Stimulated activated CD4-positive, alpha-beta T cell treated with anti-CD3 and anti-CD28 coated beads, TNF-alpha, amount 100 ng/mL, for 1 hour (primary cell): ENCODE data around the gene USHBP1.
A peak's percentile ranks its signal among the peaks of the same experiment; 100 is the strongest.

Source experiments
- DNase-seq, 3 donors: peaks; one replicate each; pipeline ENCODE4 v3.0.0-alpha.2; 2020; ENCODE audit warnings: low read depth in 3 of 3, low spot score in 1 of 3

USHBP1 gene

DNA sequence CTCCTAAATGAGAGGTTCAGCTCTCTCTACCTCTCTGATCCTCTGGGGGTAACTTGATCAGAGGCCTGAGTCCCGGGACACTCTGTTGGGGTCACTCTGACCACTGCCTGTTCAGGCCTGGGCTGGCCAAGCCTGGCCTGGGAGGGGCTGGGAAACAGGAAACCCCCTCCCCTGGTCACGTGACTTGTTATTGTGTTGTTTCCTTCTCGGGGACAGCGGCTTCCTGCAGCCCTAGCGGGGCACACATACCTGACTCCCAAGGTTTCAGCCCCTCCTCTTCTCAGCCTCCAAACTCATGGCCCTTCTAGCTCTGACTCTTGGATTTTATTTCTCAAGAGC lies at the start of gene USHBP1:
TSS of gene USHBP1 (minus strand) at position 105 of the 339 bp plus-strand sequence. CDS start 446 bp downstream, outside the sequence.
- no peak for DNase-seq

DNA sequence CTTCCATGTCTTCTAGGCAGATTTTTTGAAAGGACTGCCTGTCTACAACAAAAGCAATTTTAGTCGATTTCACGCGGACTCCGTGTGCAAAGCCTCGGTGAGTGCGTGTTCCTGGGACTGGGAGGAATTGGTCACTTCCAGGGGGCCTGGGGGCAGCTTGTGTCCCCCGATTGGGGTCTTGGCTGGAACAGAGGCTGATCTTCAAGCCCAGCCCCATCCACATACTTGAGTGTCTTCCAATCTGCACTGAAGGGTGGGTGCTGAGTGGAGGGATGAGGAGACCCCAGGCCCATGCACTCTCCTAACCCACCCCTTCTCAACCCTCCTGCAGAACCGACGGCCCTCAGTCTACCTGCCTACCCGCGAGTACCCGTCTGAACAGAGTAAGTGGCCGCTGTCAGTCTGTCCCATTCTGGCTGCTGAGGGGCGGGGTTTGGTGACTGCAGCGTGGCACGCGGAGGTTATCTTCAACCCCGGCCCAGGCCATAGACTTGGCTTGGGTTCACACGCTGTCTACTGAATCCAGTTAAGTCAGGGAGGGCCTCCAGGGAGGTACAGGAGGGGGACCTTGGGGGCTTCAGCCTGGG lies 49.6 kb upstream of the USHBP1 start:
- DNase-seq: no peak

DNA sequence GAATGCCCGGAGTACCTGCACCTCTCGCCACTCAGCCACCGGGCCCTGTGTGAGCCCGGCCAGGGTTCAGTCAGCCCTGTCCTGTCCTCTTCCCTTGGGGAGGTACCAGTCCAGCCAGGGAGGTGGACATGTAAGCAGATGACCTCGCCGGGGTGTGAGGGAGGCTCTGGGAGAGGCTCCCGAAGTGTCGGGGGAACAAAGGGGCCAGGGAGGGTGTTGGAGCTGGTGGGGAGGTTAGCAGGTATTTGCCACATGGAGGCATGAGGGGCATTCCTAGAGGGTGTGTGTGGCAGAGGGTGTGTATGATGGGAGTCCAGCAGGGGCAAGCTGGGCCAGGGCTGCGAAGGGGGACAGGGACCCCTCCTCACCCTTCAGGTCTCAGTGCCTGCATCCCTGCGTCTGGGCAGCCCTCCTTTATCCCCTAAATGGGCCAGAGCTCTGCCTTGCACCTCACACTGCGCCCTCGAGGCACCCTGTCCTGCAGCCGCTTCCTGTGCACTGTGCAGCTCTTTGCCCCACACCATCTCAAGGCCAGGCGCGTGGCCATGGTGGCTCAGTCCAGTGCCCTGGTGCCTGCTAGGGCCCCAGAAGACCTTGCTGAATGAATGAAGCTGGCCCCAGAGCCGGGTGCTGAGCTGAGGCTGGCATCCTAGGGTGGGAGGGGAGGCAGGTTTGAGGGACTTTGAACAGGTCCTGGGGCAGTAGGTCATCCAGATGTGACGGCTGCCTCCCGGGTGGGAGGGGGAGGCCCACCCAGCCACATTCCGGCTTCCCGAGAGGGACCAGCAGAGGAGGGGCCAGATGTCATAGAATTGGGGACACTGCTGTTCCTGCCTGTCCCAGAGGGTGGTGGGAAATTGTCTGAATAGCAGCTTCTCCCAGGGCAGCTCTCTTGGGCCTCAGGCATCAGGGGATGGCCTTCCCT lies 47.9 kb upstream of the USHBP1 start:
- no peak for DNase-seq

DNA sequence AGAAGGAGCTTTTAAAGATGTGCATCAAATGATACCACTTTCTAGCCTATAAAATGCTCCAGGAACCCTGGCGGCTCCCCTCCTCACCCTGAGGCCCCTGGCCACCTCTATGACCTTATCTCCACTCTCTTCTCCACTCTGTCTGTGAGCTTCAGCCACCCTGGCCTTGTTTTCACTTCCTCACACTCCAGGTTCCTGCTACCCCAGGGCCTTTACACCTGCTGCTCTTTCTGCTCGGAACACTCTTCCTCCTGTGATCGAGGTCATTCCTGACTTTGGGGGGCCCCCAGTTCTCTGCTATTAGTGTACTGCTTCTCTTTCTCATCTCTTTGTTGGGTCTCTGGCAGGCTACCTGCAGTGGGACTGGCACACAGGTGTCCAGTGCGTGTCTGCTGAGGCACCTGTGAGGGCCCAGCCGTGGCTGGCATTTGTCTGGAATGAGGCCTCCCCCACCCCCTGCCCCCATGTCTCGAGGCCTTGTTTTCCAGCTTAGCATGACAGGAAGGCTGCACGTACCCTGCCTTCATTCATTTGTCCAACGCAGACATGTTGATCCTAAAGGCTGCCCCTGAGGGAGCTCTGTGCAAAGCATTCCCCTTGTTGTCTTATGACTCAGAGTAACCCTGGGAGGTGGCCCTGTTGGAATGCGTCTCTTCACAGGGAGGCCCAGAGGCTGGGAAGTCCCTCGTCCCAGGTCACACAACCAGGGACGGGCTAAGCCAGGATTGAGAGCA lies 47.1 kb upstream of the USHBP1 start:
- no peak for DNase-seq

DNA sequence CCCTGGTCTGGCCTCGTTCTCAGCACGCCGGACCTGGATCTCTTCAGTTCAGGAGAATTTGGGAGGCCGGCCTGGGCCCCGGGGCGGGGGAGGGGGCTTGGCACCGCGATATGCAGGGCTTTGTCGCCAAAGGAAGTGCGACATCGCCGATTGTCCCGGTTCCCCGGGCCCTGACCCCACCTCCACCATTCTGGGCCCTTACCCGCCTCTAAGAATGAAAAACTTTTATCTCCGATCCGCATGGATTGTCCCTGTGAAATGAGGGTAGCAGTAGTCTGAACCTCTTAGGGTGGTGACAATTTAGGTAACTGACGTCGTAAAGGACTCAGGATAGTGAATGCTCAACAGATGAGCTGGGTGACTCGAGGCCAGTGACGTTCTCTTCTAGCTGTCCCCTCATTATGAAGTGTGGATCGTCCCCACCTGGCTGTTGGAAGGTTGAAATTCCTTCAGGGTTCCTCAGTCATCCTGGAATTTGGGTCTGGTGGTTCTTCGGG lies 45.5 kb upstream of the USHBP1 start:
- no peak for DNase-seq

GRCh38 chr19:17309198-17309964 lies 44.8 kb upstream of the USHBP1 start, which contains the start of gene DDA1:
TSS of gene DDA1 (plus strand) at chr19:17309563. CDS start at chr19:17309655, 92 bp downstream.
- peak; percentile 88 to 99 (median 97) for DNase-seq

DNA sequence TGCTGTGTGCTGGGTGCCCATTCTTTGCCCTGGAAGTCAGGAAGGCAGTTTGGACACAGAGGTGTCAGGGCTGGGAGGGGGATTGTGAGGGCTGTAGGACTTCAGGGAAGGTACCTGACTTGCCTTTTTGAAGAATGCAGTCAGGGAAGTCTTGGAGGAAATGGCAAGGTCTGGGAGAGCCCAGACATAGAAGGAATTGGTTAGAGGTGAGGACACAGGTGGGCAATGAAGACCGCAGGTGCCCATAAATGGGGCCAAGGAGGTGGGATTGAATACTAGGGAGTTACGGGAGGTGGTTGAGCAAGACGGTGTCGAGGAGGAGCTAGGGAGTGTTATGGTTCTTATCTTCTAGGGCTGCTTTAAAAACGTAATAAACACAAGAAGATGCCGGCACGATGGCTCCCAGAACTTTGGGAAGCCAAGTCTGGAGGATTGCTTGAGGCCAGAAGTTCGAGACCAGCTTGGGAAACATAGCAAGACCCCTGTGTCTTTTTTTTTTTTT lies 43.4 kb upstream of the USHBP1 start:
- no peak for DNase-seq

- no peak for DNase-seq
Observed at GRCh38 chr19:17306285-17306714, 41.8 kb upstream of the USHBP1 start.

DNA sequence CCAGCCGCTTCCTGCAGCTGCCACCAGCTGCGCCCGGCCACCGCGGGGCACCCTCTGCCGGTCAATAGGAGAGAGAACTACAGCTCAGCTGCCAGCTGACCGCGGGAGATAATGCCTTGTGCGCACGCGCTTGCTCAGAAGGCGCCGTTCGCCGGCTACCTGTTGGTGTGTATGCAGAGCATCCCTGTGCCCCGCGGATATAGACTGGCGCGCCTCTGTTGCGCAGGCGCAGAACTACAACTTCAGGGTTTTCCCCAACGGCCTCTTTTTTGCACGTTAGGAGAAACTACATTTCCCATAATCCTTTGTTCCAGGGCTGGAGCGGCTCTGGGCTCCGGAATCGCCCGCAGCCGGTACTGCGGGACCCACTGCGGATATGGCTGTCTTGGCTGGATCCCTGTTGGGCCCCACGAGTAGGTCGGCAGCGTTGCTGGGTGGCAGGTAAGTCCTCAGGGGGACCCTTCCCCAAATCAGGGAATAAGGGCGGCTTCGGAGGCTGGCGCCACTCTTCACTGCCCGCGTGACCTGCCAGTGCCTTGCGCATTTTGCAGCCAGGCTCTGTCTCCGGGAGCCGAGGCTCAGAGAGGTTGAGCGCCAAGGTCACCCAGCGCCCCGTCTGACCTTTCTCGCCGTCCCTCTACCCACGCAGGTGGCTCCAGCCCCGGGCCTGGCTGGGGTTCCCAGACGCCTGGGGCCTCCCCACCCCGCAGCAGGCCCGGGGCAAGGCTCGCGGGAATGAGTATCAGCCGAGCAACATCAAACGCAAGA lies 41.2 kb upstream of the USHBP1 start, which contains the start of gene MRPL34:
TSS of gene MRPL34 (plus strand) at position 356 of the 768 bp plus-strand sequence. CDS start at position 377, 21 bp downstream.
- peak; percentile 81 to 93 (median 88) for DNase-seq

GRCh38 chr19:17305216-17305516 lies 40.6 kb upstream of the USHBP1 start:
- DNase-seq: no peak

DNA sequence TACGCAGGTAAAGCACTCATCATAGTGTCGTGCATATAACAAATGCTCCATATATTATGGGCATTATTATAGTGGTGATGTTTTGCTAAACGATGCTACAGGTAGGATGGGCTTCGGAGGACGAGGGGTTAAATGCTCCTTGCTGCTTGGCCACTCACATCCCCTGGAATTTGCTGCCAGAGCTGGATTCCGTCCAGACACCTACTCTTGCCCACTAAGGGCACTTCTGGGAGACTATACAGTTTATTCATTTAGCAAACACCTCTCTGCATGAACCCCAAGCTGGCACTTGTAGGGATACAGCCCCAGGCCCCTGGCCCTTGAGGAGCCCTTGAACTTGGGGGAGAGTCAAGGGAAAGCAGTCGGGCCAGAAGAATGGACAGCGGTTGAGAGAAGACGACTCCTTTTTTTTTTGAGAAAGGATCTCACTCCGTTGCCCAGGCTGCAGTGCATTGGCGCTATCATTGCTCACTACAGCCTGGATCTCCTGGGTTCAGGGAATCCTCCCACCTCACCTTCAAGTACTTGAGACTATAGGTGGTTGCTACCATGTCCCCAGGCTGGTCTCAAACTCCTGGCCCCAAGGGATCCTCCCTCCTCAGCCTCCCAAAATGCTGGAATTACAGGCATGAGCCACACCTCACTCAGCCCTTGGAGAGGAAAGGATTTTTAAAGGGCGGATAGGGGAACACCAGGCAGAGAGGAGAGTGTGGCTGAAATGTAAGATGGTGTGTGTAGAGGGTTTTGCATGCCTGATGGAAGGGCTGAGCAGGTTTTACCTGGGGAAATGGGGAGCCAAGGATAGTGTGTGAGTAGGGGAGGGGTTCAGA lies 40.1 kb upstream of the USHBP1 start:
- DNase-seq: no peak

DNA sequence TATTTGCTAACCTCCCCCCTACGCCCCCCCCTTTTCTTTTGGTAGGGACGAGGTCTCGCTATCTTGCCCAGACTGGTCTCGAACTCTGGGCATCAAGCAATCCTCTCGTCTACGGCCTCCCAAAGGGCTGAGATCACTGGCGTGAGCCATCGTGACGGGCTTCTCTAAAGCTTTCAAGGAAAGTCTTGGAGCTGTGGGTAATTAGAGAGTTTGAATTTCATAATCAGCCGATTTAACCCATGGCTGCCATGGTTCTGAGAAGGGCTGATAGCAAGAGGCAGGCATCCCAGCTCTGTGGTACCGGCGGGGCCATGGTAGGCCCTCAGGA lies 39.4 kb upstream of the USHBP1 start:
- DNase-seq: no peak

DNA sequence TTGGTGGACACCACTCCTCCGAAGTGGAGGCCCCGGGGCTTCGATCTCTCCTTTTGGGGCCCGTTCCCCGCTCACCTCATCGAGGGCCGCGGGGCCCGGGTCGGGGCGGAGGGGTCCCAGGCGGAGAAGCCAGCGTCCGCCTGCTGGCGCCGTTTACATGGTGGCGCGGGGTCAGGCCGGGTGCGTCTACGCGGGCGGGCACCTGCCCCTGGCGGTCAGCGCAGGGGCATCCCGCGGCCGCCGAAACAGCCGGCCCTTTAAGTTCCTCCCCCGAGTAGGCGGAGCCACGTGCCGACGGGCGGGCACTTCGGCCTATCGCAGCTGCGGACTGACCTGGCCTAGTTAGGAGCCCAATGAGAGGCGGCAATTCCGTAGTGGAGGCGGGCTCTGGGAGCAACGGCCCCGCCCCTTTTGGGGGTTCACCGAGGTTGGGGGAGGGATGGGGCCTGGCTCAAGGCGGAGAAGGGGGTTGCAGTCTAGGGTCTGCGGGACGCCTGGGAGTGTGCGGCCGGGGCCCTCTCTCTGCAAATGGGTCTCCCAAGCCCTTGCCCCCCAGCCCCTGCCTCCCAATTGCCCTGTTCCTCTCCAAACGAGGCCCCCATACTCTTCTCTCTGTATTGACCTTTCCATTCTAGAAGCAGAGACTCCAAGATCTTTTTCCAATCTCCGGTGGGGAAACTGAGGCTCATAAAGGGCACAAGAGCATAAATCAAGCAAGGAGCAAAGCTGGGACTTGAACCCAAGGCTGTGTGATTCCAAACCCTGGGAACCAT lies 38.8 kb upstream of the USHBP1 start, which contains the start of gene ABHD8:
TSS of gene ABHD8 (minus strand) at position 259 of the 773 bp plus-strand sequence. CDS start 1,809 bp downstream, outside the sequence.
- peak; percentile 81 to 90 (median 82) for DNase-seq

- no peak for DNase-seq
Observed at GRCh38 chr19:17302391-17303166, 38.0 kb upstream of the USHBP1 start.

- no peak for DNase-seq
Observed at GRCh38 chr19:17300992-17301619, 36.6 kb upstream of the USHBP1 start.

DNA sequence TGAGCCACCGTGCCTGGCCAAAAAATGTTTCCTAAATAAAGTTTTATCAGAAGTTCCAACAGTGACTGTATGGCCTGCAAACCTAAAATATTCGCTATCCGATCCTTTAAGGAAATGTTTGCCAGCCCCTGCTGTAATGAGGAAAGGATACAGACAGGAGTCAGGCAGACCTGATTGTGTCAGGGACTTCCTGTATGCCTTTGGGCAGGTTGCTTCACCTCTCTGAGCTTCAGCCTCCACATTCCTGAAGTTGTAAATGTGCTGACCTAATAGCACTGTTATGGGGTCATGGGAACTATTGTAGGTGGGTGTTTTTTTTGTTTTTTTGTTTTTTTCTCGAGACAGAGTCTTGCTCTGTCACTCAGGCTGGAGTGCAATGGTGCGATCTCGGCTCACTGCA lies 32.4 kb upstream of the USHBP1 start:
- no peak for DNase-seq

DNA sequence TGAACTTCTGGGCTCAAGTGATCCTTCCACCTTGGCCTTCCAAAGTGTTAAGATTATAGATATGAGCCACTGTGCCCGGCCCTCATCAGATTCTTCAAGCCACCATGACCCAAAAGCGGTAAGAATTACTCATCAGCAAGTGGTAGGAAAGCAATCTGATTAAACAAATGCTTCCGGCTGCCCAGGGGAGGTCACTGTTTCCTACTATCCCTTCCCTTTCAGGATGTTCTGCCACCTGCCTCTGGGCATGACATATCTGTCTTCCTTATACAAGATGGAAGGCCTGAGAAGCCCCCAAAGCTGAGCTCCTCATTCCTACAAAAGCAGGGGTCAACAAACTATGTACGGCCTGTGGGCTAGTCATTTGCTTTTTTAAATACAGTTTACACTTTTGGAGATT lies 31.7 kb upstream of the USHBP1 start:
- no peak for DNase-seq
